H1 (cell line): ENCODE measurements around the gene SLC9A7. TPM values are rescaled to one million over a fixed set of nuclear protein-coding genes. Genes with fewer than 3 reads are reported as not detected.

Experiments used
- BCL11A ChIP-seq, 2 experiments: IDR thresholded peaks; one replicate each; pipeline ENCODE4 v1.6.1; 2011; ENCODE audit warnings: low read depth in 2 of 2, low read length in 2 of 2, mild to moderate bottlenecking in 2 of 2
- EP300 ChIP-seq, 2 experiments: IDR thresholded peaks; 1 replicate in 1 of 2; 2 replicates in 1 of 2; pipeline ENCODE4 v1.6.1; 2011 to 2012; ENCODE audit warnings: low read depth in 2 of 2, low read length in 2 of 2, mild to moderate bottlenecking in 2 of 2, borderline replicate concordance in 1 of 2, inconsistent platforms in 1 of 2, moderate library complexity in 1 of 2
- EZH2 ChIP-seq: fragments of 200-600 bp; sonication (generic); IDR thresholded peaks from 2 replicates; pipeline ENCODE4 v1.7.1; 2012; ENCODE audit warnings: low read depth, mild to moderate bottlenecking, moderate library complexity, low read length, inconsistent platforms; ENCODE audit not compliant: severe bottlenecking
- JUN ChIP-seq: IDR thresholded peaks from 2 replicates; pipeline ENCODE4 v1.6.1; 2011; ENCODE audit warnings: low read depth, mild to moderate bottlenecking, improper control_type of control experiment, low read length
- KDM1A ChIP-seq: fragments of 200-600, 300-600 bp; sonication (generic); IDR thresholded peaks from 2 replicates; pipeline ENCODE4 v1.7.1; 2016; ENCODE audit warnings: mild to moderate bottlenecking, low read length, borderline replicate concordance
- MAFK ChIP-seq: IDR thresholded peaks from 2 replicates; pipeline ENCODE4 v1.6.1; 2012; ENCODE audit warnings: low read depth, mild to moderate bottlenecking, improper control_type of control experiment, low read length
- POLR2AphosphoS5 ChIP-seq: IDR thresholded peaks from 2 replicates; pipeline ENCODE4 v1.6.1; 2011; ENCODE audit warnings: low read depth, low read length
- RBBP5 ChIP-seq: IDR thresholded peaks from 2 replicates; pipeline ENCODE4 v1.7.1; 2012; ENCODE audit warnings: low read depth, mild to moderate bottlenecking, inconsistent platforms, low read length, moderate library complexity, borderline replicate concordance
- SAP30 ChIP-seq: fragments of 300-600 bp; sonication (generic); IDR thresholded peaks from 2 replicates; pipeline ENCODE4 v1.7.1; 2012; ENCODE audit warnings: low read length, moderate library complexity, mild to moderate bottlenecking, inconsistent platforms; ENCODE audit not compliant: insufficient read depth, insufficient replicate concordance
- TAF1 ChIP-seq: IDR thresholded peaks from 2 replicates; pipeline ENCODE4 v1.6.1; 2011; ENCODE audit warnings: mild to moderate bottlenecking, low read depth, low read length
- TCF12 ChIP-seq: IDR thresholded peaks from 2 replicates; pipeline ENCODE4 v1.6.1; 2011; ENCODE audit warnings: low read depth, mild to moderate bottlenecking, low read length
- USF2 ChIP-seq: IDR thresholded peaks from 2 replicates; pipeline ENCODE4 v1.6.1; 2011; ENCODE audit warnings: low read length, improper control_type of control experiment
- YY1 ChIP-seq: IDR thresholded peaks from 2 replicates; pipeline ENCODE4 v1.6.1; 2011; ENCODE audit warnings: low read depth, mild to moderate bottlenecking, low read length
- polyA plus RNA-seq, 7 experiments: library from polyadenylated mRNA; depleted of rRNA in 3 of 7; stranded (reverse) in 5 of 7; unstranded in 2 of 7; fragments of >200 nt in 5 of 7; fragments of 200-250 nt in 2 of 7; gene quantifications; 1 replicate in 5 of 7; 2 replicates in 1 of 7; 4 replicates in 1 of 7; pipeline versions ENCODE4 v1.2.1 to v1.2.3, GENCODE V29; 2011 to 2013; ENCODE audit warnings: missing spikeins in 2 of 7, mixed read lengths in 2 of 7
- total RNA-seq: library from RNA; stranded (reverse); fragmentation: NEBNext Ultra II Directional; extraction: Animal tissue kit (Norgen Biotek cat#: 25700); gene quantifications from 2 replicates; pipeline ENCODE4 v1.2.1, GENCODE V29; 2021

The SLC9A7 gene
- total and polyA plus RNA-seq, 2 of the 8 experiments (the other 6 are each of a cell fraction or from before 2014, with no cell fraction given): 6.7 to 17.2 TPM

- no peak for TF ChIP-seq USF2
- TF ChIP-seq YY1: no peak
- no peak for TF ChIP-seq BCL11A (IDR thresholded peaks at IDR 0.05; ENCODE audit: low read depth in 2 of 2, low read length in 2 of 2)
- no peak for TF ChIP-seq POLR2AphosphoS5
- no peak for TF ChIP-seq MAFK
- TF ChIP-seq KDM1A: no peak
- TF ChIP-seq EP300 (IDR thresholded peaks at IDR 0.05; ENCODE audit: borderline replicate concordance in 1 of 2, low read depth in 2 of 2, low read length in 2 of 2): no peak
- no peak for TF ChIP-seq RBBP5
- TF ChIP-seq EZH2: no peak
- TF ChIP-seq TAF1: 0 out of 2 replicates have a peak, but pooled peaks have one; percentile 28
- TF ChIP-seq SAP30: no peak
- TF ChIP-seq TCF12: peak; percentile 89
- no peak for TF ChIP-seq JUN
These were observed 109.3 kb downstream of the SLC9A7 start (continued) for GRCh38 chrX:46649421-46650260.
